ENCODE results near the gene RASA2. TPM values are rescaled to one million over a fixed set of nuclear protein-coding genes. Genes with fewer than 3 reads are reported as not detected.

Gene RASA2
- total RNA-seq, 4 donors from 2014 or later, result 9.1 to 12.8 (median 10.6) TPM

DNA sequence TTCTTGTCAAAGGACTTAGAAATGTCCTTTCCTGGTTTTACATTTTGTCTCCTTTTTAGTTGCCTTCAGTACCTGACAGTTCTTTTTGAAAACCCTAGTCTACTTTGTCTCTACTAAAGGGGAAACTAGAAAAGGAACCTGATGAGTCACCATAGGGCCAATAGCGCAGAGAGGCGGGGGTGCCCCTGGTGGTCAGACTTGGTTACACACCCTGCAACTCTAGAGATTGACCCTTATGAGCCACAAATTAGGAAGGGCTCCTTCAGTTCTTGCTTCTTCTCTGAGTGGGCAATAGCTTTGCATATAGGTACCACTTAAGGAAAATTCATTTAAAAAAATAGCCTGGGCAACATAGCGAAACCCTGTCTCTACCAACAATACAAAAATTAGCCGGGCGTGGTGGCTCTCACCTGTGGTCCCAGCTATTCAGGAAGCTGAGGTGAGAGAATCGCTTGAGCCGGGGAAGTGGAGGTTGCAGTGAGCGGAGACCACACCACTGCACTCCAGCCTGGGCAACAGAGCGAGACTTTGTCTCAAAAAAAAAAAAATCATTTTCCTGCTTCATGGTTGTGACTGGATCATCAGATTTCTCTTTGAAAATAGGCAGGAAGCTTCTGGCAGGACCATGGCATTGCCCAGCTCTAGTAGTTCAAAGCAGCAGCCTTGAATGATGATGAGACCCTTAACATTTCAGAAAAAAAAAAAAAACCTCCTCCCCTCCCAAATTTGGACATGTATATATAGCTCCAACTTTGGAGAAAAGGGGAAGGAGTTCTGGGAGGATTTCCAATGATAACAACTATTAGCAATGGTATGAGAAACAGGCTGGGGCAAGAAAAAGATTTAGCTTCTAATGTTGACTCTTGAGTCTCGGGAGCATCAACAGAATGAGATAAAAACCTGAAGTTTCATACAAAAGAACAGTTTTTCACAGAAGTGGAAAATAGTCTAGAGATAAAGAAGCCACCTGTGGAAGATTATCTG, 45.2 kb upstream of the RASA2 start:
- H3K27ac ChIP-seq (replicated peaks in 1 of 4), result peak overlapping the region; percentile 80 to 86 (median 82)
- H3K27me3 ChIP-seq, result no peaks in the 10 kb centered on the region
- peaks cover 11 to 54% (median 35%) of the 10 kb centered on the region in 4 donors for H3K36me3 ChIP-seq
- H3K4me1 ChIP-seq, result peaks cover 57 to 89% (median 76%) of the 10 kb centered on the region in 4 donors
- H3K9me3 ChIP-seq, result no peaks in the 10 kb centered on the region
- DNase-seq (ENCODE audit: extremely low spot score), result peak; percentile 95
- TF ChIP-seq, protein P1, sequence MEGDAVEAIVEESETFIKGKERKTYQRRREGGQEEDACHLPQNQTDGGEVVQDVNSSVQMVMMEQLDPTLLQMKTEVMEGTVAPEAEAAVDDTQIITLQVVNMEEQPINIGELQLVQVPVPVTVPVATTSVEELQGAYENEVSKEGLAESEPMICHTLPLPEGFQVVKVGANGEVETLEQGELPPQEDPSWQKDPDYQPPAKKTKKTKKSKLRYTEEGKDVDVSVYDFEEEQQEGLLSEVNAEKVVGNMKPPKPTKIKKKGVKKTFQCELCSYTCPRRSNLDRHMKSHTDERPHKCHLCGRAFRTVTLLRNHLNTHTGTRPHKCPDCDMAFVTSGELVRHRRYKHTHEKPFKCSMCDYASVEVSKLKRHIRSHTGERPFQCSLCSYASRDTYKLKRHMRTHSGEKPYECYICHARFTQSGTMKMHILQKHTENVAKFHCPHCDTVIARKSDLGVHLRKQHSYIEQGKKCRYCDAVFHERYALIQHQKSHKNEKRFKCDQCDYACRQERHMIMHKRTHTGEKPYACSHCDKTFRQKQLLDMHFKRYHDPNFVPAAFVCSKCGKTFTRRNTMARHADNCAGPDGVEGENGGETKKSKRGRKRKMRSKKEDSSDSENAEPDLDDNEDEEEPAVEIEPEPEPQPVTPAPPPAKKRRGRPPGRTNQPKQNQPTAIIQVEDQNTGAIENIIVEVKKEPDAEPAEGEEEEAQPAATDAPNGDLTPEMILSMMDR (IDR thresholded peaks at IDR 0.05), result peak; percentile 49 to 89 (median 67)
- TF ChIP-seq POLR2A (IDR thresholded peaks at IDR 0.05; ENCODE audit: low read depth), result no peak
- WGBS, result 81% methylated on average over 10 of the region's 10 CpGs
- peak overlapping the region; percentile 19 to 28 (median 22) for H3K4me3 ChIP-seq
- intact Hi-C loops (cut with DNase I), result no loop called here

DNA sequence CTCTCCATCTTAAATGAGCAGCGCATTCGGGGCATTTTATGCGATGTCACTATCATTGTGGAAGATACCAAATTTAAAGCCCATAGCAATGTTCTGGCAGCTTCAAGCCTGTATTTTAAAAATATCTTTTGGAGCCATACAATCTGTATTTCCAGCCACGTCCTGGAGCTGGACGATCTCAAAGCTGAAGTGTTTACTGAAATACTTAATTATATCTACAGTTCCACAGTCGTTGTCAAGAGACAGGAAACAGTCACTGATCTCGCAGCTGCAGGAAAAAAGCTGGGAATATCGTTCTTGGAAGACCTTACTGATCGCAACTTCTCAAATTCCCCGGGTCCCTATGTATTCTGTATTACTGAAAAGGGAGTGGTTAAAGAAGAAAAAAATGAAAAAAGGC, 44.4 kb upstream of the RASA2 start:
- TF ChIP-seq POLR2AphosphoS5 (IDR thresholded peaks at IDR 0.05) (no peak), EP300 (IDR thresholded peaks at IDR 0.05) (no peak), POLR2A (IDR thresholded peaks at IDR 0.05; ENCODE audit: low read depth) (no peak)
- TF ChIP-seq, protein P1 (IDR thresholded peaks at IDR 0.05), result no peak
- intact Hi-C loops (cut with DNase I), result no loop called here
- H3K36me3 ChIP-seq, result peaks cover 11 to 61% (median 38%) of the 10 kb centered on the region in 4 donors
- H3K27ac ChIP-seq (replicated peaks in 1 of 4), result peak overlapping the region; percentile 80 to 86 (median 82)
- DNase-seq (ENCODE audit: extremely low spot score), result peak; percentile 89
- H3K9me3 ChIP-seq, result no peaks in the 10 kb centered on the region
- no peaks in the 10 kb centered on the region for H3K27me3 ChIP-seq
- WGBS, result 40% methylated on average over 10 of the region's 10 CpGs
- H3K4me1 ChIP-seq, result peaks cover 51 to 87% (median 71%) of the 10 kb centered on the region in 4 donors
- H3K4me3 ChIP-seq, result peak overlapping the region; percentile 19 to 28 (median 22)

DNA sequence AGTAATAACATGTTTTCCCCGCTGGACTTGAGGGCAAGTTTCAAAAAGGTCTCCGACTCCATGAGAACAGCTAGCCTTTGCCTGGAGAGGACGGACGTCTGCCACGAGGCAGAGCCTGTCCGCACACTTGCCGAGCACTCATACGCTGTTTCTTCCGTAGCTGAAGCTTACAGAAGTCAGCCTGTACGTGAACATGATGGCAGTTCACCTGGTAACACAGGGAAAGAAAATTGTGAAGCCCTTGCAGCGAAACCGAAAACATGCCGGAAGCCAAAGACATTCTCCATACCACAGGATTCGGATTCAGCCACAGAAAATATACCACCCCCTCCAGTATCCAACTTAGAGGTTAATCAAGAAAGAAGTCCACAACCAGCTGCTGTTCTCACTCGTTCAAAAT, 43.9 kb upstream of the RASA2 start:
- intact Hi-C loops (cut with DNase I), result no loop called here
- 62% methylated on average over 15 of the region's 15 CpGs for WGBS
- peak overlapping the region; percentile 19 to 28 (median 22) for H3K4me3 ChIP-seq
- TF ChIP-seq POLR2A (IDR thresholded peaks at IDR 0.05; ENCODE audit: low read depth) (no peak), POLR2AphosphoS5 (IDR thresholded peaks at IDR 0.05) (no peak), EP300 (IDR thresholded peaks at IDR 0.05) (no peak)
- TF ChIP-seq, protein P1 (IDR thresholded peaks at IDR 0.05), result no peak
- H3K27ac ChIP-seq (replicated peaks in 1 of 4), result peak overlapping the region; percentile 80 to 86 (median 82)
- peaks cover 51 to 87% (median 70%) of the 10 kb centered on the region in 4 donors for H3K4me1 ChIP-seq
- H3K27me3 ChIP-seq, result no peaks in the 10 kb centered on the region
- no peaks in the 10 kb centered on the region for H3K9me3 ChIP-seq
- no peak for DNase-seq (ENCODE audit: extremely low spot score)
- H3K36me3 ChIP-seq, result peaks cover 11 to 62% (median 40%) of the 10 kb centered on the region in 4 donors

- Histone ChIP-seq H3K4me3 (no peak overlapping the region), H3K36me3 (peaks cover 11 to 52% (median 35%) of the 10 kb centered on the region in 4 donors), H3K4me1 (peaks cover 57 to 86% (median 76%) of the 10 kb centered on the region in 4 donors), H3K9me3 (no peaks in the 10 kb centered on the region), H3K27me3 (no peaks in the 10 kb centered on the region), H3K27ac (replicated peaks in 1 of 4) (peak overlapping the region in 2 of 4 donors; percentile 80 to 86)
- DNase-seq (ENCODE audit: extremely low spot score), result no peak
- 96% methylated on average over 14 of the region's 14 CpGs for WGBS
- TF ChIP-seq POLR2AphosphoS5 (IDR thresholded peaks at IDR 0.05), result no peak
- no peak for TF ChIP-seq EP300 (IDR thresholded peaks at IDR 0.05)
- TF ChIP-seq, protein P1 (IDR thresholded peaks at IDR 0.05), result no peak
- TF ChIP-seq POLR2A (IDR thresholded peaks at IDR 0.05; ENCODE audit: low read depth), result no peak
- intact Hi-C loops (cut with DNase I), result no loop called here
These were observed 42.1 kb upstream of the RASA2 start for GRCh38 chr3:141444586-141445285.
